Measurements from ENCODE around the gene CDH8.

CDH8 gene

DNA sequence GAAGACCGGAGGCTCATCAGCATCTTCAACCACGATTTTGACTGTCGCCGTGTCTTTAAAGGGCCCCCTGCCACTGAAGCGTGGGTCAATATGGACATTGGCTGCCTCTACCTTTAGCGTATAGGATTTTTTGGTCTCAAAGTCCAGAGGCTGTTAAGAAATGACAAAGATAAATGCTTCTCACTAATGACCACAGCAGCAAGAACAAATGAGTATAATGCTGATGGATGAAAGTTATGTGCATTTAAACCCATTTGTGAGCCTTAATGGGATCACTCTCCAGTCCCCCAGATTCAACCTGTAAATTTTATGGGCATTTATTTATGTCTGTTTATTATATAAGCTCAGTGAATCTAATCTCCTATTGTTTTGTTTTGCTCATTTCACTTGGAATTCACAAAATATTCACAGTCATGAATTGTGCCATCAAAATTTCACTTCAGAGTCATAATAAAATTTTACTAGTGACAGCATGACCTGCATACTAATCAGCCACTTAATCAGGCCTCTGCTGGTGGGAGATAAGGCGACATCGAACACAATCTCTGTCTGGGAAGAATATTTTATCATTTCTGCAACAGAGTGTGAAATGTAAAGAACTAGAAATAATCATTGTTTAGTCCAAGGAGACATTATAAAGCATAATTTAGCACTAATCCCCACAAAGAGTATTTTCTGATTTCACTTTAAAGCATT, 218.5 kb downstream of the CDH8 start:
- Histone ChIP-seq H2BK12ac (ENCODE audit: low read length in 2 of 2) (no peak overlapping the region), H3K4ac (ENCODE audit: low read depth in 1 of 2, low read length in 2 of 2) (no peak overlapping the region), H2AFZ (ENCODE audit: low read depth, low read length) (no peak overlapping the region), H3K9ac (ENCODE audit: low read length) (no peak overlapping the region), H3K4me1 (ENCODE audit: control insufficient read depth, insufficient read depth, low read depth, low read length) (no peaks in the 10 kb centered on the region), H2BK5ac (ENCODE audit: low read depth, low read length, poor library complexity, severe bottlenecking) (no peak overlapping the region), H4K8ac (ENCODE audit: low read length) (no peak overlapping the region), H3K23ac (ENCODE audit: low read length in 2 of 2) (no peak overlapping the region), H3K4me2 (ENCODE audit: low read length, poor library complexity, severe bottlenecking) (no peak overlapping the region), H3K79me1 (replicated peaks; ENCODE audit: low read length, poor library complexity, severe bottlenecking) (no peaks in the 10 kb centered on the region), H2AK5ac (ENCODE audit: low read length, severe bottlenecking) (no peak overlapping the region), H3K27me3 (ENCODE audit: control insufficient read depth in 1 of 2, insufficient read depth in 1 of 2, low read length in 2 of 2) (no peaks in the 10 kb centered on the region), H3K4me3 (ENCODE audit: insufficient read depth in 1 of 2, low read depth in 1 of 2, low read length in 2 of 2) (no peak overlapping the region), H3K27ac (ENCODE audit: low read length, poor library complexity, severe bottlenecking) (no peak overlapping the region), H4K91ac (ENCODE audit: low read length) (no peak overlapping the region), H3K18ac (ENCODE audit: low read depth in 1 of 2, low read length in 2 of 2) (no peak overlapping the region), H2BK15ac (ENCODE audit: low read depth, poor library complexity, severe bottlenecking) (no peak overlapping the region), H3K14ac (ENCODE audit: low read length in 2 of 2) (no peak overlapping the region), H3K36me3 (ENCODE audit: control insufficient read depth in 1 of 2, insufficient read depth in 2 of 2, low read depth in 1 of 2, low read length in 2 of 2) (no peaks in the 10 kb centered on the region), H2BK120ac (ENCODE audit: low read depth, low read length) (no peak overlapping the region), H3K9me3 (ENCODE audit: control insufficient read depth, low read length) (no peaks in the 10 kb centered on the region)
- WGBS, result 96% methylated on average over 6 of the region's 8 CpGs
- DNase-seq, result no peak

GRCh38 chr16:61814726-61815347, 221.4 kb downstream of the CDH8 start:
- Histone ChIP-seq H3K23ac (ENCODE audit: low read length in 2 of 2) (no peak overlapping the region), H2BK120ac (ENCODE audit: low read depth, low read length) (no peak overlapping the region), H3K4ac (ENCODE audit: low read depth in 1 of 2, low read length in 2 of 2) (no peak overlapping the region), H3K27ac (ENCODE audit: low read length, poor library complexity, severe bottlenecking) (no peak overlapping the region), H3K9ac (ENCODE audit: low read length) (no peak overlapping the region), H3K27me3 (ENCODE audit: control insufficient read depth in 1 of 2, insufficient read depth in 1 of 2, low read length in 2 of 2) (no peaks in the 10 kb centered on the region), H4K91ac (ENCODE audit: low read length) (no peak overlapping the region), H3K4me3 (ENCODE audit: insufficient read depth in 1 of 2, low read depth in 1 of 2, low read length in 2 of 2) (no peak overlapping the region), H2AFZ (ENCODE audit: low read depth, low read length) (no peak overlapping the region), H2BK15ac (ENCODE audit: low read depth, poor library complexity, severe bottlenecking) (no peak overlapping the region), H2BK12ac (ENCODE audit: low read length in 2 of 2) (no peak overlapping the region), H3K9me3 (ENCODE audit: control insufficient read depth, low read length) (no peaks in the 10 kb centered on the region), H4K8ac (ENCODE audit: low read length) (no peak overlapping the region), H3K18ac (ENCODE audit: low read depth in 1 of 2, low read length in 2 of 2) (no peak overlapping the region), H2BK5ac (ENCODE audit: low read depth, low read length, poor library complexity, severe bottlenecking) (no peak overlapping the region), H2AK5ac (ENCODE audit: low read length, severe bottlenecking) (no peak overlapping the region), H3K14ac (ENCODE audit: low read length in 2 of 2) (no peak overlapping the region), H3K4me2 (ENCODE audit: low read length, poor library complexity, severe bottlenecking) (no peak overlapping the region), H3K36me3 (ENCODE audit: control insufficient read depth in 1 of 2, insufficient read depth in 2 of 2, low read depth in 1 of 2, low read length in 2 of 2) (no peaks in the 10 kb centered on the region), H3K4me1 (ENCODE audit: control insufficient read depth, insufficient read depth, low read depth, low read length) (no peaks in the 10 kb centered on the region), H3K79me1 (replicated peaks; ENCODE audit: low read length, poor library complexity, severe bottlenecking) (no peaks in the 10 kb centered on the region)
- no peak for DNase-seq

GRCh38 chr16:61813339-61813738, 222.9 kb downstream of the CDH8 start:
- no peak overlapping the region for H3K4ac ChIP-seq (ENCODE audit: low read depth in 1 of 2, low read length in 2 of 2)
- no peak overlapping the region for H2AK5ac ChIP-seq (ENCODE audit: low read length, severe bottlenecking)
- H3K36me3 ChIP-seq (ENCODE audit: control insufficient read depth in 1 of 2, insufficient read depth in 2 of 2, low read depth in 1 of 2, low read length in 2 of 2), result no peaks in the 10 kb centered on the region
- 96% methylated on average over 4 of the region's 8 CpGs for WGBS
- H3K4me1 ChIP-seq (ENCODE audit: control insufficient read depth, insufficient read depth, low read depth, low read length), result no peaks in the 10 kb centered on the region
- H2BK120ac ChIP-seq (ENCODE audit: low read depth, low read length), result no peak overlapping the region
- no peak overlapping the region for H4K91ac ChIP-seq (ENCODE audit: low read length)
- no peak overlapping the region for H3K23ac ChIP-seq (ENCODE audit: low read length in 2 of 2)
- no peaks in the 10 kb centered on the region for H3K79me1 ChIP-seq (replicated peaks; ENCODE audit: low read length, poor library complexity, severe bottlenecking)
- no peak overlapping the region for H3K18ac ChIP-seq (ENCODE audit: low read depth in 1 of 2, low read length in 2 of 2)
- no peak overlapping the region for H3K4me2 ChIP-seq (ENCODE audit: low read length, poor library complexity, severe bottlenecking)
- no peaks in the 10 kb centered on the region for H3K9me3 ChIP-seq (ENCODE audit: control insufficient read depth, low read length)
- DNase-seq, result no peak
- no peaks in the 10 kb centered on the region for H3K27me3 ChIP-seq (ENCODE audit: control insufficient read depth in 1 of 2, insufficient read depth in 1 of 2, low read length in 2 of 2)
- H3K4me3 ChIP-seq (ENCODE audit: insufficient read depth in 1 of 2, low read depth in 1 of 2, low read length in 2 of 2), result no peak overlapping the region
- no peak overlapping the region for H2AFZ ChIP-seq (ENCODE audit: low read depth, low read length)
- H3K9ac ChIP-seq (ENCODE audit: low read length), result no peak overlapping the region
- no peak overlapping the region for H2BK5ac ChIP-seq (ENCODE audit: low read depth, low read length, poor library complexity, severe bottlenecking)
- H4K8ac ChIP-seq (ENCODE audit: low read length), result no peak overlapping the region
- H3K27ac ChIP-seq (ENCODE audit: low read length, poor library complexity, severe bottlenecking), result no peak overlapping the region
- no peak overlapping the region for H3K14ac ChIP-seq (ENCODE audit: low read length in 2 of 2)
- no peak overlapping the region for H2BK12ac ChIP-seq (ENCODE audit: low read length in 2 of 2)
- no peak overlapping the region for H2BK15ac ChIP-seq (ENCODE audit: low read depth, poor library complexity, severe bottlenecking)

GRCh38 chr16:61812251-61812650, 224.0 kb downstream of the CDH8 start:
- Histone ChIP-seq H3K4me2 (ENCODE audit: low read length, poor library complexity, severe bottlenecking) (no peak overlapping the region), H4K8ac (ENCODE audit: low read length) (no peak overlapping the region), H3K27me3 (ENCODE audit: control insufficient read depth in 1 of 2, insufficient read depth in 1 of 2, low read length in 2 of 2) (no peaks in the 10 kb centered on the region), H2AK5ac (ENCODE audit: low read length, severe bottlenecking) (no peak overlapping the region), H3K4me3 (ENCODE audit: insufficient read depth in 1 of 2, low read depth in 1 of 2, low read length in 2 of 2) (no peak overlapping the region), H2AFZ (ENCODE audit: low read depth, low read length) (no peak overlapping the region), H2BK12ac (ENCODE audit: low read length in 2 of 2) (no peak overlapping the region), H3K27ac (ENCODE audit: low read length, poor library complexity, severe bottlenecking) (no peak overlapping the region), H3K18ac (ENCODE audit: low read depth in 1 of 2, low read length in 2 of 2) (no peak overlapping the region), H2BK5ac (ENCODE audit: low read depth, low read length, poor library complexity, severe bottlenecking) (no peak overlapping the region), H3K4me1 (ENCODE audit: control insufficient read depth, insufficient read depth, low read depth, low read length) (no peaks in the 10 kb centered on the region), H3K14ac (ENCODE audit: low read length in 2 of 2) (no peak overlapping the region), H3K23ac (ENCODE audit: low read length in 2 of 2) (no peak overlapping the region), H2BK120ac (ENCODE audit: low read depth, low read length) (no peak overlapping the region), H3K36me3 (ENCODE audit: control insufficient read depth in 1 of 2, insufficient read depth in 2 of 2, low read depth in 1 of 2, low read length in 2 of 2) (no peaks in the 10 kb centered on the region), H4K91ac (ENCODE audit: low read length) (no peak overlapping the region), H3K9me3 (ENCODE audit: control insufficient read depth, low read length) (no peaks in the 10 kb centered on the region), H2BK15ac (ENCODE audit: low read depth, poor library complexity, severe bottlenecking) (no peak overlapping the region), H3K9ac (ENCODE audit: low read length) (no peak overlapping the region), H3K4ac (ENCODE audit: low read depth in 1 of 2, low read length in 2 of 2) (no peak overlapping the region), H3K79me1 (replicated peaks; ENCODE audit: low read length, poor library complexity, severe bottlenecking) (no peaks in the 10 kb centered on the region)
- DNase-seq, result no peak

Data from mesenchymal stem cell (in vitro differentiated cells and primary cell).